ENCODE measurements around the gene KLC1. TPM values are rescaled to one million over a fixed set of nuclear protein-coding genes. Genes with fewer than 3 reads are reported as not detected.
A peak's percentile ranks its signal among the peaks of the same experiment; 100 is the strongest.

Gene KLC1
- total and polyA plus RNA-seq, 2 of the 13 experiments (the other 11 are each of a cell fraction or from before 2014, with no cell fraction given), result 53.2 to 63.5 TPM

- no peak for TF ChIP-seq U2AF2 (IDR thresholded peaks at IDR 0.05; ENCODE audit: low read depth, low read length)
- no peak; the same call in 1 of the 2 replicates for TF ChIP-seq NR1H2 (CRISPR knock-in tag; IDR thresholded peaks at IDR 0.05; ENCODE audit: borderline replicate concordance, low read depth)
- TF ChIP-seq ZNF256 (CRISPR knock-in tag; conservative IDR thresholded peaks at IDR 0.05), result no peak
- no peak for TF ChIP-seq RAD51 (IDR thresholded peaks at IDR 0.05; ENCODE audit: borderline replicate concordance)
- TF ChIP-seq ZNF609 (CRISPR knock-in tag; IDR thresholded peaks at IDR 0.05; ENCODE audit: borderline replicate concordance), result no peak
- TF ChIP-seq KAT8 (CRISPR knock-in tag; IDR thresholded peaks at IDR 0.05), result 0 out of 2 replicates have a peak, but pooled peaks have one; percentile 40
- no peak for TF ChIP-seq TCF12 (IDR thresholded peaks at IDR 0.05)
- no peak for TF ChIP-seq TCF12 (CRISPR knock-in tag; IDR thresholded peaks at IDR 0.05)
- TF ChIP-seq ZBTB8A (CRISPR knock-in tag; IDR thresholded peaks at IDR 0.05; ENCODE audit: borderline replicate concordance, low read depth), result no peak
- TF ChIP-seq PBX2 (CRISPR knock-in tag; IDR thresholded peaks at IDR 0.05), result no peak
- no peak for TF ChIP-seq SRY (CRISPR knock-in tag; IDR thresholded peaks at IDR 0.05)
- TF ChIP-seq HNF4G (IDR thresholded peaks at IDR 0.05; ENCODE audit: borderline replicate concordance, low read depth, low read length), result no peak
- TF ChIP-seq HNF4G (CRISPR knock-in tag; IDR thresholded peaks at IDR 0.05; ENCODE audit: borderline replicate concordance, low read depth), result no peak
- no peak for TF ChIP-seq NFYB (CRISPR knock-in tag; IDR thresholded peaks at IDR 0.05)
- TF ChIP-seq ZNF331 (CRISPR knock-in tag; IDR thresholded peaks at IDR 0.05), result no peak
- no peak for TF ChIP-seq MIER3 (CRISPR knock-in tag; IDR thresholded peaks at IDR 0.05; ENCODE audit: borderline replicate concordance)
- TF ChIP-seq ZNF652 (CRISPR knock-in tag; IDR thresholded peaks at IDR 0.05; ENCODE audit: borderline replicate concordance, low read depth), result no peak
- no peak for TF ChIP-seq ZNF775 (CRISPR knock-in tag; IDR thresholded peaks at IDR 0.05; ENCODE audit: borderline replicate concordance)
- no peak for TF ChIP-seq ELF1 (CRISPR knock-in tag; IDR thresholded peaks at IDR 0.05)
- no peak for TF ChIP-seq ZNF567 (CRISPR knock-in tag; IDR thresholded peaks at IDR 0.05; ENCODE audit: borderline replicate concordance)
Measured at GRCh38 chr14:103628221-103628683, 759 bp upstream of the KLC1 start (continued).

Measured in HepG2 (cell line).